ENCODE results near the gene MED15.
"Not testable (repeated sequence)": the region's sequence is repeated elsewhere in the genome, so short reads cannot be mapped to it uniquely, and the experiment has no call there.

The MED15 gene

GRCh38 chr22:20619045-20619892, 111.9 kb downstream of the MED15 start:
- in situ Hi-C loops (cut with MboI; ENCODE audit: low sequenced_read_pairs) = no loop called here

- in situ Hi-C loops (cut with MboI; ENCODE audit: low sequenced_read_pairs) = not testable (repeated sequence)
Observed at GRCh38 chr22:20619893-20620194, 112.4 kb downstream of the MED15 start.

GRCh38 chr22:20621162-20621561, 113.8 kb downstream of the MED15 start:
- in situ Hi-C loops (cut with MboI; ENCODE audit: low sequenced_read_pairs) = no loop called here

- in situ Hi-C loops (cut with MboI; ENCODE audit: low sequenced_read_pairs) = no loop called here
Observed at GRCh38 chr22:20622650-20623339, 115.4 kb downstream of the MED15 start.

- in situ Hi-C loops (cut with MboI; ENCODE audit: low sequenced_read_pairs) = no loop called here
Observed at GRCh38 chr22:20624161-20624616, 116.8 kb downstream of the MED15 start.

GRCh38 chr22:20625270-20625669, 117.9 kb downstream of the MED15 start:
- in situ Hi-C loops (cut with MboI; ENCODE audit: low sequenced_read_pairs) = no loop called here

- in situ Hi-C loops (cut with MboI; ENCODE audit: low sequenced_read_pairs) = no loop called here
Observed at GRCh38 chr22:20626811-20627210, 119.4 kb downstream of the MED15 start.

- in situ Hi-C loops (cut with MboI; ENCODE audit: low sequenced_read_pairs) = no loop called here
Observed at GRCh38 chr22:20627432-20627831, 120.0 kb downstream of the MED15 start.

GRCh38 chr22:20628081-20628939, 120.9 kb downstream of the MED15 start:
- in situ Hi-C loops (cut with MboI; ENCODE audit: low sequenced_read_pairs) = no loop called here

GRCh38 chr22:20629401-20629800, 122.0 kb downstream of the MED15 start:
- in situ Hi-C loops (cut with MboI; ENCODE audit: low sequenced_read_pairs) = no loop called here

- in situ Hi-C loops (cut with MboI; ENCODE audit: low sequenced_read_pairs) = no loop called here
Observed at GRCh38 chr22:20630873-20631617, 123.6 kb downstream of the MED15 start.

- in situ Hi-C loops (cut with MboI; ENCODE audit: low sequenced_read_pairs) = no loop called here
Observed at GRCh38 chr22:20632082-20632481, 124.7 kb downstream of the MED15 start.

- in situ Hi-C loops (cut with MboI; ENCODE audit: low sequenced_read_pairs) = no loop called here
Observed at GRCh38 chr22:20632518-20632917, 125.1 kb downstream of the MED15 start.

GRCh38 chr22:20634560-20635226, 127.3 kb downstream of the MED15 start:
- in situ Hi-C loops (cut with MboI; ENCODE audit: low sequenced_read_pairs) = no loop called here

- in situ Hi-C loops (cut with MboI; ENCODE audit: low sequenced_read_pairs) = no loop called here
Observed at GRCh38 chr22:20635227-20635591, 127.8 kb downstream of the MED15 start.

- in situ Hi-C loops (cut with MboI; ENCODE audit: low sequenced_read_pairs) = no loop called here
Observed at GRCh38 chr22:20636075-20636812, 128.8 kb downstream of the MED15 start.

- in situ Hi-C loops (cut with MboI; ENCODE audit: low sequenced_read_pairs) = no loop called here
Observed at GRCh38 chr22:20636945-20637344, 129.5 kb downstream of the MED15 start.

Data from HL-60/S4 treated with retinoic acid at 250 ng/mL for 4 days and 3 days (cell line).